ENCODE results near the gene KAZN.

- no peak for TF ChIP-seq CTCF (IDR thresholded peaks at IDR 0.05; ENCODE audit: insufficient read depth, low read depth, low read length)
- TF ChIP-seq EZH2 (IDR thresholded peaks at IDR 0.05; ENCODE audit: insufficient read depth, low read length) = no peak
Observed at GRCh38 chr1:15071936-15072335, 473.5 kb downstream of the KAZN start.
